Effector CD8-positive, alpha-beta T cell (primary cell): ENCODE data around the gene HELQ.

Experiments
- DNase-seq: peaks from one replicate; lab custom pipeline; 2025; lab: John Stamatoyannopoulos, UW

Gene HELQ

DNA sequence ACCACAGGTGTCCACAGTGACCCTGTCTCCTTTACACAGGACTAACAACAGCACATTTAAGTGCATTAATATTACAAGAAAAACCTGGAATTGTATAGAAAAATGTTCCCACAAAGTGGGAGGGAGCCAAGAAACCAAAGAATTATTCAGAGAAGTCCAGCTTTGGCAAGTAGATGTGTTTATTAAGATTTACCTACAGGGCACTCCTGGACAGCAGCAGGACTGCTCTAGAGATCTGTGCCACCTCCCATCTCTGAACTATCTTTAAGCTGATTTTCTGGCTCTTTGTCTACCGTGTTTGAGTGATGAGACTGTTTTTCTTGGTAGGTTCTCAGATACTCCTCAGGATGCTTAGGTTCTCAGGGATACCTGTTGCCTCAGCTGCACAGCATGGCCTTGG lies 82.7 kb downstream of the HELQ start:
- DNase-seq: no peak

DNA sequence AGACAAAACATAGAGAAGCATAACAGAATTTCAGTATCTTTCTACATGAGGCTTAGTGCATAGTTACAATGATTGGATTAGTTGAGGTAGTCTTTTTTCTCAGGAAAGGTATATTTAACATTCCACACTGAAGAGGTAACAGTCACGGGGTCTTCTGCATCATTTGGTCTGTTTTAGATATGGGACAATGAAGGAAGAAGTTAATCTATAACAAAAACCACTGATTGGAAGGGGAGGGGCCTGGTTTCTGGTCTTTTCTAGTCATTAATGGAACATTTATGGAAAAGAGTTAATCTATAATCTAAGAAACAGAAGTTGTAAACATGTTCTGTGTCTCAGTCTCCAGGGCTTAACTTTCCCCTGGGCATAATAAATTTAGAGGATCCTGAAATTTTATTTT lies 83.7 kb downstream of the HELQ start:
- no peak for DNase-seq

DNA sequence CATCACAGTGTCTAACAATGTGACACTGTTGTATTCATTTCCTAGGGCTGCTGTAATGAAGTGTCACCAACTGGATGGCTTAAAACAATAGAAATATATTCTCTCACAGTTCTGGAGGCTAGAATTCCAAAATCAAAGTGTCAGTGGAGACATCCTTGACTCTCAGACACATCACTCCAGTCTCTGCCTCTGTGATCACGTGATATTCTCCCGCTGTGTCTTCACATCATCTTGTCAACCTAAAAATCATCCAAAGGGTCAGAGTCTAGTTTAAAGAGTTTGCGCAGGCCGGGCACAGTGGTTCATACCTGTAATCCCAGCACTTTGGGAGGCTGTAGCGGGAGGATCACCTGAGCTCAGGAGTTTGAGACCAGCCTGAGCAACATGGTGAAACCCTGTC lies 84.4 kb downstream of the HELQ start:
- DNase-seq: no peak

DNA sequence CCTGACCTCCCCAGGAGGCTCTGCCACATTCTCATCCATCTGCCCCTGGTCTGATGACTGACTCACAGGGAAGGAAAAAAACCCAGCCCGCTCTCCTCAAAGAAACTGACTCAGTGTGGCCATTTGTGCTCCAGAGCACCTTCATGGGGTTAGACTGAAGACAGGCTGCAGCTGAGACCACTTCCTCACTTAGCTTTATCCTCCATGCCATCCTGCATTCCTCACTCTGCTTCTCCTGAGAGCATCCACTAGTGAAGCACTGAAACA lies 85.0 kb downstream of the HELQ start:
- DNase-seq: no peak

DNA sequence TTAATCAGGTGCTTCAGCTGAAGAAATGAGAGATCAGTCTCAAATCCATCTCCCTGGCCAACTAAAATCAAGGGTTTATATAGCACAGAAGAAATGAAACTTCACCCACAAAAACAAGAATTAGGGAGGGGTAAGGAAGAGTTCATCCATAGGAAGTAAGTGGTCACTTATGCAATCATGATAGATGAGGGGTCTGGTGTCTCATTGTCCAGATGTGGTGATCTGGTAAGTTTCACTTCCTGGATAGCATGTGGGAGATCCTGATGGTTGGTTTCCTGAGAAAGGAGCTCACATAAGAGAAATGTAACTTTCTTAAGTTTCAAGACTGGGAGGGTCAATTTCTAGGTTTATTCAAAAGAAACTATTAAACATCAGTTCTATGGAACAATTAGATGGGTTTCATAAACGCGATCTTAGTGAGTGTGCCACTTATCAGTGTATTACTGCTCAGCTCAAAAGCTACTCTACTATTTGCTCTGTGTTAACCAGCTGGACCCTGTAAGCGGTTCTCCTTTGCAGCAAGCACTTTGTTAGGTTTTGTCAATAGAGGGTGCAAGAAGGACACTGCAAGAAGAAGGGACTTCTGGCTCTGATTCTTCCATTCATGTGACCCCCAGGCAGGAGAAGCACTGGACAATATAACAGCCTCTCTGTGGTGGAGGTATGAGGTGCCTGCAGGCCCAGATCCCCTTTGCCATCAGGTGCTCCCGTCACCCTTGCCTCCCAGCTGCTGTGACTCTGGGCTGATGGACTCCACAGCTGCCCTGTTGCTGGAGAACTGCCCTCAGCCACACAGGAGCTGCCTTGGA lies 85.6 kb downstream of the HELQ start:
- DNase-seq: no peak

DNA sequence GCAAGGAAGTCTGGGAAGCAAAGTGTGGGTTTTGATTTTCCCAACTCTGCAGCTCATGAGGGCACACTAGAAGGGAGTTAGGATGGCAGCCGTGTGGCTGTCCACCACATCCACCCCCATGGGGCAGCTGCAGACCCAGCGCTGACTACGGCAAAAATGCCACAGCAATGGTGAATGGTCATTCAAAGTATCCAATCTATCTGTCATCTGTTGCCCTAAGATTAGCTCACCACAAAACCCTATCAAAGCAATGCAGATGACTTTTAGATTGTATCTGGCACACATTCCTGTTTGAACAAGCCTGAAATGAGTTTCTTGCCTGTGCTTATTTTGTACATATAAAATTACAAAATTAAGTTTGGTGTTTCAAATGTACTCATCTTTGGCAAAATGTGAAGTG lies 91.3 kb downstream of the HELQ start:
- DNase-seq: no peak

DNA sequence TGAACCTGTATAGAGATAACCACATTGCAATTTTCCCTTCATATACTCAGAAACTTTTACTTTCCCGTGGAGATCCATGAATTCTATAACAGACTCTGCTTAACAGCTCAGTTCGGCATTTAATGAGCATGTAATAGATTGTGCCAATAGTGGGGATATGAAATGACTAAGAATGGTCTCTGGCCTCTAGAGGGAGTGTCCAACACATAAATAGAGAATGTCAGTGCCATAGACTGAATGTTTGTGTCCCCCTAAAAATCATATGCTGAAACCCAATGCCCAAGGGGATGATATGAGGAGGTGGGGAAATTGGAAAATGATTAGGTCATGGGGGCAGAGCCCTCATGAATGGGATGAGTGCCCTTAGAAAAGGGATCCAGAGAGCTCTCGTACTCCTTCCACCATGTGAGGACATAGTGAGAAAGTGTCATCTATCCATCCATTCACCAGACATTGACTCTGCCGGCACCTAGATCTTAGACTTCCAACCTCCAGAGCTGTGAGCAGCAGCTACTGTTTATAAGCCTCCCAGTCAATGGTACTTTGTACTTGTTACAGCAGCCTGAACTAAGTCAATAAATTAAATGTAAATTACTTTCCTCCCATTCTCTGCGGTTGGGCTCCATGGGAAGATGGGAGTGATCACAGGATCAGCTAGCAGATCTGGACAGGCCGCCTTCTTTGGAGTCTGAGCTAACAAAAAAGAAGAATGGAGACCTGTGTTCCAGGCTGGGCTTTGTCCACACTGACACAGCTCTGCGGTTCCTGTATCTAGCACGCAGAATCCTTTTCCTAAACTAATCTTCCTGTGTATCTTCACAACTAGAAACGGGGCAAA lies 92.9 kb downstream of the HELQ start:
- no peak for DNase-seq

DNA sequence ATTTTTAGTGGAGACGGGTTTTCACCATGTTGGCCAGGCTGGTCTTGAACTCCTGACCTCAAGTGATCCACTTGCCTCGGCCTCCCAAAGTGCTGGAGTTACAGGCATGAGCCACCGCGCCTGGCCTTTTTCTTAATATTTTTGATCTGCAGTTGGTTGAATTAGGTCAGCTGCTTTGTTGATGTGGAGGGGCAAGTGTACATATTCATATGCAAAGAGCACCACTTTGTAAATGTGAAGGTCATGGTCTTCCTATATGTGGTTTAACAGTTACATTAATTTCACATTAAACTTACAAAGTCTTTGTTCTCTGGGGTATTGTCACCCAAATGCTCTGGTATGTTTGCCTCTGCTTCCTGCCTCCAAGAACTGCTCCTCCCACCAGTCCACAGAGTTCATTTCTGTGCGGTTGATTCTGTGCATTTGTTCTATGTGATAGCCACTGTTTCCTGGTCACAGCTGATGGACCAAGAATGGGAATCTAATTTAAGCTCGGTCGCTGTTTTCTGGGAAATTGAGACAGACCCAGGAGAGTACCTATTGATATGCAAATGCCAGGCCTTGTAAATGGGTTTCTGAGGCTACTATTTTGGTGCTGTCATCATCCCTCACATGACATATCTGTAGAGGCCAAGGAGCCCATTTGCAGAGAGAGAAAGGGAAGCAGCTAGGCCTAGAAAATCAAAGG lies 94.1 kb downstream of the HELQ start:
- no peak for DNase-seq

DNA sequence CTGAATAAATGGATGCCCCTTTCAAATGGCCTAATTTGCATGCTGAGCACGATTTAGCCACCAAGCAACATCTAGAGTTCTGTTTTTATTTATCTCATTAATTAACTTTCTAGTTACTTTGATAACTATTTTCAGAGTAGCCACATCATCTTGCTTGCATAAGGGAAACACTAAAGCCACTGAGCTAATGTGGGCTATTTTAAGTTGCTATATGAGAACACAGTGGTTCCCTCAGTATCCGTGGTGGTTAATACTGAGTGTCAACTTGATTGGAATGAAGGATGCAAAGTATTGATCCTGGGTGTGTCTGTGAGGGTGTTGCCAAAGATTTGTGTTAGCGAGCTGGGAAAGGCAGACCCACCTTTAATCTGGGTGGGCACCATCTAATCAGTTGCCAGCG lies 95.6 kb downstream of the HELQ start:
- no peak for DNase-seq

DNA sequence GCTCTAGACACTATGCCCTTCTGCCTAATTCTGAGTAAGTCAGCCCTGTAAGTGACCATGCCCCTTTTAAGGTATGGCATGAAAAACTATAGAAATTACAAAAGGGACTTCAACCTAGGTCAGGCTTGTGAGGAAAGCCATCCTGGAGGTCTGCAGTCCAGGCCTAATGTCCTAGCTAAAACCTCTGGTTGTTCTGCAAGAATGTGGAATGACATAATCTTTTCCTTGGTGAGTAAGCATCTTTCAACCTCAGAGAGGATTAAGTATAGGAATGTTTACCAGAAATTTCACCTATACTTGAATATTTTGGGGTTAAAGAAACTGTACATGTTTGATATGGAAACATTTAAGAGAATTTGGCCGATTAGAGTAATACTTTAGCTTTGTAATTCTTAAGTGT lies 97.2 kb downstream of the HELQ start:
- DNase-seq: no peak
